GM20431 (cell line): ENCODE data around the gene ANAPC1.
"Not testable (repeated sequence)": the region's sequence is repeated elsewhere in the genome, so short reads cannot be mapped to it uniquely, and the experiment has no call there.

Experiments
- in situ Hi-C: fragments of 300-500 bp; cut with MseI, MboI; formaldehyde crosslinking; loops from one replicate; pipeline ENCODE4 v1.15.0; 2020; ENCODE audit warnings: low sequenced_read_pairs; ENCODE audit not compliant: unreplicated experiment

Gene ANAPC1

DNA sequence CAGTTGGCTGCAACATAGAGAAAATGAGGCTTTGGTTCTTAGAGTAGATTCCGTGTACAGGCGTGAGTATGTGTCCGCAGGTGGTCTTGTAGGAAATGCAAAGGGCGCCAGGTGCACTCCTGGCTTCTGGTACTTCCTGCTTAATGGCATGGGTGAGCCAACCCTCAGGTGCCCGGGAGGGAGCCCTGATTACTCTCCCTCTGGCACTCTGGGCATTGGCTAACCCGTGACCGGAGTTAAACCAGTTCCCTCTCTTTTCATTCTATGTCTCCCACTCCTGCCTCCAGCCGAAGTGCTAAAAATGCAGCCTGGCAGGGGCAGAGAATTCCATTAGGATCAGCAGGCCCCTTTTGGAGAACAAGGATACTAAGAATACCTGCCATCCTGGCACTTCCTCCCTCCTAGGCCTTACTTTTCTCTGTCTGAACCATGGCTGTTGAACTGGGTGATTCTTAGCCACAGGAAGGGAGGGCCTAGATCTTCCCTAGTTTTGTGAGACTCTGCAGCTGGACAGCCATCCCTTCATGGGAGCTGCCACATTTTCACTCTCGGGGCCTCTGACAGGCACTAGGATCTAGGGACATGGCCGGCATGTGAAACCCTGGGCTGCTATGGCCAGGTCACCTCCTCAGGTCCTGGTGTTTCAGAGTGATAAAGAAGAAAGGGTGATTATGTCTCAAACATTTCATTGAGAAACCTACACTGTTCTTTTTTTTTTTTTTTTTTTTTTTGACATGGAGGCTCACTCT lies 20.9 kb upstream of the ANAPC1 start:
- in situ Hi-C loops: no loop called here

DNA sequence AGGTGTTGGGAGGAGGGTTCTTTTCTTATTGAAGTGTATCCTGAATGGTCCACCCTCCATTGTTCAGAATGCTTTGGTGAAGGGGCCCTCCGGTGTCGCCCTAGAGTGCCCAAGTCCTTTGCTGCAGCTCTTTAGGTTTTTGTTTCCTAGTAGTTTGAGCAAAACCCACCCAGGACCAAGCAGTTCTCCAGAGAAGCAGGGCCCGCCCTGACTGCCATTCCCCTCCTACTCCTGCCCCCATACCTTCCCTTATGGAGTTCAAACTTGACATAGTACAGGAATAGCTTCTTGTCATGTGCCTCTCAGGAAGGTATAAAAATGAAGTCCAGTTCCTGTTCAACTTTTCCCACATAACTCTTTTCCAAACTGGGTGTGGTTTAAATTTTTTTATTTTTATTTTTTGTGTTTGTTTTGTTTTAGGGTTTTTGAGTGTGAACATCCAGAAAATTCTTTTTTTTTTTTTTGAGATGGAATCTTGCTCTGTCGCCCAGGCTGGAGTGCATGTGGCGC lies 20.0 kb upstream of the ANAPC1 start:
- in situ Hi-C loops: no loop called here

GRCh38 chr2:111903516-111903915 lies 19.5 kb upstream of the ANAPC1 start:
- in situ Hi-C loops: no loop called here

GRCh38 chr2:111900859-111901258 lies 16.9 kb upstream of the ANAPC1 start:
- in situ Hi-C loops: no loop called here

DNA sequence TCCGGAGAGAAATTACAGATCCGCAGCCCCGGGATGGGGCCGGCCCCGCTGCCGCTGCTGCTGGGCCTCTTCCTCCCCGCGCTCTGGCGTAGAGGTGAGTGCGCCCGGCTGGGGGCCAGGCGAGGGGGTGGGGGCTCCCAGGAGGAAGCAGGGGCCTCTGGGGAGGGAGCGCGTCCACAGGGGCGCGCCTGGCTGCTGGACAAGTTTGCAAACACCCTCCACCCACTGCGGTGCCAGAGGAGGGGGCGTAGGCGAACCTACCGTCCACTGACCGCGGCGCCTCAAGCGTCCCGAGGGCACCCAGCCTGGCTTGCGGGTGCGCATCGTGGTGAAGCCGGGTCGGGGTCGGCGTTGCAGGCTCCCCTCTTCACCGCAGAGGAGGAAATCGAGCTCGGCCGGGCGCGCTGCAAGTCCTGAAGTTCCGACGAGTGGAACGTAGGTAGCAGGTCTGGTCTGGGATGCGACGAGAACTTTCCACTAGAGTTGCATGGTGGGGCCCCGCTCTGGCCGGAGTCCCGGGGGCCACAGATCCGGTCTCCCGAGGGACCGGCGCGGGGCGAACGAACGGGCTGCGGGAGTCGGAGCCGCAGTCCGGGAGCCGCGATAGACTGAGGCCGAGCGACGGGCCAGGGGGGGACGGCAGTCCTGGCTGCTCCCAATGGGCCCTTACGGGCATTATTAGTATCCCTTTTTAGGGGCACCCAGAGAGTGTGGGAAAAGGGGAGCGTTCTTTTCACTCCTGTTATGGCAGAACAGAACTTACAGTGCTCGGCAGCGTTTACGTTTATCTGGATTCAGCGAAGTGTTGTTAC lies 14.9 kb upstream of the ANAPC1 start:
- in situ Hi-C loops: loop anchor here (10.0 to 25.0 kb wide), 2 partner anchors 146 to 338 kb away; no protein-coding TSS in a partner anchor

GRCh38 chr2:111897924-111898702 lies 14.1 kb upstream of the ANAPC1 start, which contains the start of gene MERTK:
Gene MERTK (plus strand): TSS chr2:111898607. CDS start chr2:111898736, 129 bp downstream.
- in situ Hi-C loops: loop anchor here (10.0 to 25.0 kb wide), 2 partner anchors 147 to 339 kb away; no protein-coding TSS in a partner anchor

DNA sequence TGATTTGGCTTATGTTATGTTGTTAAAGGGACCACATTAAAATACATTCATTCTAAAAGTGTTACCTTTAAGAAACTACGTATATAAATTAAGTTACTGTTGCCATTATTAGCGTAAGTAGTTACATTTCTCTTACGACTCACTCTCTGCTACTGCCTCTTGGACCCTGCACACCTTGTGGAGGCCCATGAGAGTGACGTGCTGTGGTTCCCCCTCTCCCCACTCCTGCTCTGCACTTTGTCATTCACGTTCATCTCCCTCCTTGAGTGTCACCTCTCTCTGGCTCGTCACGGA lies 13.6 kb upstream of the ANAPC1 start:
- in situ Hi-C loops: loop anchor here (10.0 to 25.0 kb wide), 2 partner anchors 147 to 340 kb away; no protein-coding TSS in a partner anchor

- in situ Hi-C loops: loop anchor here (10.0 to 25.0 kb wide), 2 partner anchors 148 to 341 kb away; no protein-coding TSS in a partner anchor
These were observed 12.6 kb upstream of the ANAPC1 start for GRCh38 chr2:111896576-111896975.

GRCh38 chr2:111896024-111896423 lies 12.0 kb upstream of the ANAPC1 start:
- in situ Hi-C loops: loop anchor here (10.0 to 25.0 kb wide), 2 partner anchors 149 to 341 kb away; no protein-coding TSS in a partner anchor

- in situ Hi-C loops: loop anchor here (25.0 kb wide), 1 partner anchor 353 kb away; no protein-coding TSS in a partner anchor
These were observed 585 bp upstream of the ANAPC1 start for GRCh38 chr2:111884592-111884964.

- in situ Hi-C loops: not testable (repeated sequence)
These were observed 11.2 kb downstream of the ANAPC1 start for GRCh38 chr2:111872806-111873205.

GRCh38 chr2:111865124-111865523 lies 18.9 kb downstream of the ANAPC1 start:
- in situ Hi-C loops: not testable (repeated sequence)

DNA sequence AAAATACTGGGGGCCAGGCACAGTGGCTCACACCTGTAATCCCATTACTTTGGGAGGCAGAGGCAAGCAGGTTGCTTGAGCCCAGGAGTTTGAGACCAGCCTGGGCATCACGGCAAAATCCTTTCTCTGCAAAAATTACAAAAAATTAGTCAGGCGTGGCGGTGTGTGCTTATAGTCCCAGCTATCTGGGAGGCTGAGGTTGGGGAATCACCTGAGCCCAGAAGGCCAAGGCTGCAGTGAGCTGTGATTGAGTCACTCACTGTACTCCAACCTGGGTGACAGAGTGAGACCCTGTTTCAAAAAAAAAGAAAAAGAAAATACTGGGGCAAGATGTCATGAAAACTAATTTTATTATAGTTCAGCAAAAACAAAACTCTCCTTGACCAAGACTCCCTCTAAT lies 24.0 kb downstream of the ANAPC1 start:
- in situ Hi-C loops: not testable (repeated sequence)

DNA sequence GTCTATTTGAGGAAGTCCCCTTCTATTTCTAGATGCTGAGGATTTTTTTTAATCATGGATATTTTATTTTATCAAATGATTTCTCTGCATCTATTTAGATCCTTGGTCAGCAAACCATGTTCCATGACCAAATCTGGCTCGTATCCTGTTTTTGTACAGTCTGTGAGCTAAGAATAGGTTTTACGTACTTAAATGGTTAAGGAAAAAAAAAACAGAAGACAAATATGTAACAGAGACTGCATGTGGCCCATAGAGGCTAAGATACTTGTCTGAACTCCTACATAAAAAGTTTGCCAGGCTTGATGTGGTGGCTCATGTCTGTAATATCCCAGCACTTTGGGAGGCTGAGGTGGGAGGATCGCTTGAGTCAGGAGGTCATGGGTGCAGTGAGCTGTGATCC lies 31.4 kb downstream of the ANAPC1 start:
- in situ Hi-C loops: not testable (repeated sequence)

- in situ Hi-C loops: not testable (repeated sequence)
These were observed 33.3 kb downstream of the ANAPC1 start for GRCh38 chr2:111850646-111851045.

DNA sequence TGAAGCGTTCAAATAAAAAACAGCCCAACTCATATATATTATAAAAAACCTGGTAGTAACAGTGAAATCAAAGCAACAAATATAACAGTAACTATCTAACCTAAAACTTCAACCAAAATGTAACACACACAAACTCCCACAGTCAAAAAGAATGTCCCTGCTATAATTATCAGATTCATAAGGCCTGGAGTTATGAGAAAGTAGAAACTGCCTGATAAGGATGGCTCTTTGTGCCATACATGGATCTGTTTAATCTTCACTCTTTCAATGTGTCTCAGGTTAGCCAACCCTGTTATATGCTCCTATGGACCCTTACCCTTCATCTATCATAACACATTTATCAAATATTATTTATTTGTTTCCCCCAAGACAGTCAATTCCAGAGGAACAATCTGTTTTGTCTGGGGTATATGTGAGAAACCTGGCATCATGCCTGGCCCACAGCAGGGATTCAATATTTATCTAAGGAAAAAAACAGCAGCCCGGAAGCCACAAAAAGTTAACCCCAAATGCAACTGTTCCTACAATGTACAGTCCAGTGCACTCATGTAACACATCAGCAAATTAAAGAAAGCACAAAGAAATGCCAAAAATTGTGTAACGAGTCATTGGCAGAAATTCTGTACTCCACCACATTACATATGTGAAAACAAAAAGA lies 44.2 kb downstream of the ANAPC1 start:
- in situ Hi-C loops: not testable (repeated sequence)

GRCh38 chr2:111838992-111839391 lies 45.0 kb downstream of the ANAPC1 start:
- in situ Hi-C loops: not testable (repeated sequence)

GRCh38 chr2:111834221-111834620 lies 49.8 kb downstream of the ANAPC1 start:
- in situ Hi-C loops: not testable (repeated sequence)

DNA sequence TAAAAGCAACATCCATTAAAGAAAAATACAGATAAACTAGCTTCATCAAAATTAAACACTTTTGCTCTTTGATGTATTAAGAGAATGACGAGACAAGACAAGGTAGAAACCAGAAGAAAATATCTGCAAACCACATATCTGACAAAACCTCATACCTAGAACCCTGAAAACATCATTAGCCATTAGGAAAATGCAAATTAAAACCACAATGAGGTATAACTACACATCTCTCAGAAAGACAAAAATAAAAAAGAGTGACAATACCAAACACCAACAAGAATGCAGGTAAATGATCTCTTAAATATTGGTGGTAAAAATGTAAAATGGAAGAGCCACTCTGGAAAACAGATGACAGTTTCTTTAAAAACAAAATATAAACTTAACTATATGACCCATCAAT lies 53.5 kb downstream of the ANAPC1 start:
- in situ Hi-C loops: not testable (repeated sequence)
